BE2C (cell line): Measurements from ENCODE around the gene COL27A1.

Source experiments
- DNase-seq: peaks from one replicate; pipeline ENCODE4 v3.0.0-alpha.2; 2020
- H3K27me3 ChIP-seq: fragments of 250-450 bp; sonication (Bioruptor Pico); 2 replicates; pipeline ENCODE4 v1.5.1; 2020; ENCODE audit warnings: mild to moderate bottlenecking
- H3K36me3 ChIP-seq: fragments of 250-450 bp; sonication (Bioruptor Pico); 2 replicates; pipeline ENCODE4 v1.5.1; 2020; ENCODE audit warnings: mild to moderate bottlenecking
- H3K4me1 ChIP-seq: fragments of 250-450 bp; sonication (Bioruptor Pico); 2 replicates; pipeline ENCODE4 v1.5.1; 2020
- H3K4me3 ChIP-seq: 2 replicates; pipeline ENCODE4 v1.5.1; 2011; ENCODE audit warnings: low read depth, low read length
- H3K9me3 ChIP-seq: fragments of 250-450 bp; sonication (Bioruptor Pico); 2 replicates; pipeline ENCODE4 v1.5.1; 2020
- CTCF ChIP-seq: IDR thresholded peaks from 2 replicates; pipeline ENCODE4 v1.5.1; 2012; ENCODE audit warnings: mild to moderate bottlenecking, low read depth, low read length

COL27A1 gene

GRCh38 chr9:114196979-114197622 is 41.8 kb downstream of the COL27A1 start:
- Histone ChIP-seq H3K9me3 (no peaks in the 10 kb centered on the region), H3K4me1 (no peaks in the 10 kb centered on the region), H3K27me3 (no peaks in the 10 kb centered on the region), H3K36me3 (no peaks in the 10 kb centered on the region), H3K4me3 (no peak overlapping the region)
- no peak for TF ChIP-seq CTCF
- DNase-seq, result no peak

DNA sequence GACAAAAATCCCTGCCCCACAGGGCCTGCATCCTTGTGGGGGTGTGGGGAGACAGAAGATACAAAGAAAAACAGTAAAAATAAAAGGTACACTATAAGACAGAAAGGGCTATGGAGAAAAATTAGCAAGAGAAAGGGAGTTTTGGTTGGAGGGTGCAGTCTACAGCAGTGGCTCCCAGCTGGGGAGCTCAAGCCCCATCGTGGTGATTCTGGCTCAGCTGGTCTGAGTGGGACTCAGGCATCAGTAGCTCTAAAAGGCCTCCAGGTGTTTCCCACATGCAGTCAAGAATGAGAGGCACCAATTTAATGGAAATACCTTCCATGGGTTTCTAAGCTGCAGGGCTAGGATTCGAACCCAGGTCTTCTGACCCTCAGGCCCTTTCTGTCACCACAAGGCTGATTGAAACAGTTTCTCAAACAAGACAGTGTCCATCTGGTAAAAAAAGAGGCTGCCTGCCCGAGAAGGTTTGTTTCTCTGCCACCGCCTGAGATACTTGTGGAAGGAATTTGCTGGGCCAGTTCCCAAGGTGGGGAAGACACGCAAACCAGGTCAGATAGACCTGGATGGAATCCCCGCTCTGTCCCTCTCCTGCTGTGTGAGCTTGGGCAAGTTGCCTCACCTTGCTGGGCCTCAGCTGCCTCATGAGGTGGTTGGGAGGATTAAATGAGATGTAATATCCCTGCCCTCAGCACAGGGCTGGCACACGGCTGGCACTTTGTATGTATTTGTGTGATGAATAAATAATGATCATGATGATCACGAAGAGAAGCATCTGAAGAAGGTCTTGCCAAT is 43.1 kb downstream of the COL27A1 start:
- H3K9me3 ChIP-seq, result no peaks in the 10 kb centered on the region
- H3K36me3 ChIP-seq, result no peaks in the 10 kb centered on the region
- no peak for TF ChIP-seq CTCF
- H3K27me3 ChIP-seq, result no peaks in the 10 kb centered on the region
- H3K4me3 ChIP-seq, result no peak overlapping the region
- no peak for DNase-seq
- no peaks in the 10 kb centered on the region for H3K4me1 ChIP-seq

DNA sequence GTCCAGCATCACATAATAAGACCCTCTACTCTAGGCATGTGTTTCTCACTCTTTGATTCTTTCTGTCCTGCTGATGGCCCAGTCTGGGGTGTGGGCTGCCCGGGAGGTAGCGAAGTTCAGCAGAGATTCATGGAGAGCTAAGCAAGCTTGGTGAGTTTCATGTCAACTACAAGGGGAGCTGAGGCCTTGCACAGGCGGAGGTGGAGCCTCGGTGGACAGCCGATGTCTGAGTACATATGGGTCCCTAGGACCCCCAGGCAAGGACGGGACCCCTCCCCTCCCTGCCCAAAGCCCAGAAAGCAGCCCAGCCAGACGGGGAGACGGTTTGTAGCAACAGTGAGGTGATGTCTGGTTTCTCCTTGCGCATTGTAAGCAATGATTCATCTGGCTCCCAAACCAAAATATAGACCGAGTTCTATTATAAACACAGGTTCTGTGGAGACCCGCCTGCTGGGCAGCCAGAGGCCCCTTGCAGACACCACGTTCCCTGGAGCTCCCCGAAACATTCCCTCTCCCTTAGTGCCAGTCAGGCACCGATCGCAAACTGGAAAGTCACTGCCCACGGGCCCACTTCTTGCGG is 45.5 kb downstream of the COL27A1 start:
- H3K4me1 ChIP-seq, result no peaks in the 10 kb centered on the region
- H3K4me3 ChIP-seq, result no peak overlapping the region
- H3K27me3 ChIP-seq, result no peaks in the 10 kb centered on the region
- H3K9me3 ChIP-seq, result no peaks in the 10 kb centered on the region
- no peak for TF ChIP-seq CTCF
- H3K36me3 ChIP-seq, result no peaks in the 10 kb centered on the region
- DNase-seq, result no peak

DNA sequence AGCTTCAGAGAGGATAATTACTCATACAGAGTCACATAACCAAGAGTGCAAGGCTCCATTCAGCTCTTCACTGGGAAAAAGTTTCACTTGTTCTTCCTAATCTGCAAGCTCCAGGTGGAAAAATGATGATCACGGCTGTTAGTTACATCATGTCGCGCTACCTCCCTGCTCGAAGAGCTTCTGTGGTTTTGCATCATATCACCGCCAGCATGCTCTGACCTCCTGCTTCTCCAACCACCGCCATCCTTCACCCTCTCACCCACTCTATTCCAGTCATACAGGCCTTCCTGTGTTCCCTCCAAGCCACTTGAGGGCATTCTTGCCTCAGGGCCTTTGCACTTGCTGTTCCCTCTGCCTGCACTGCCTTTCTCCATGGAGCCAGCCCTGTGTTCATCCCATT is 47.1 kb downstream of the COL27A1 start:
- no peaks in the 10 kb centered on the region for H3K27me3 ChIP-seq
- DNase-seq, result no peak
- no peak for TF ChIP-seq CTCF
- no peaks in the 10 kb centered on the region for H3K36me3 ChIP-seq
- H3K9me3 ChIP-seq, result no peaks in the 10 kb centered on the region
- no peaks in the 10 kb centered on the region for H3K4me1 ChIP-seq
- no peak overlapping the region for H3K4me3 ChIP-seq

- Histone ChIP-seq H3K9me3 (no peaks in the 10 kb centered on the region), H3K27me3 (no peaks in the 10 kb centered on the region), H3K4me3 (no peak overlapping the region), H3K4me1 (no peaks in the 10 kb centered on the region), H3K36me3 (no peaks in the 10 kb centered on the region)
- TF ChIP-seq CTCF, result no peak
- no peak for DNase-seq
Measured at GRCh38 chr9:114202849-114203248, 47.5 kb downstream of the COL27A1 start.
